Kidney (tissue), 14 donors: ENCODE results near the gene TBX21. TPM values are rescaled to one million over a fixed set of nuclear protein-coding genes. Genes with fewer than 3 reads are reported as not detected.

Source experiments
- DNase-seq, 5 donors: peaks; one replicate each; pipeline ENCODE4 v3.0.0-alpha.2; 2013 to 2020
- FAIRE-seq: peaks from 2 replicates; lab custom pipeline; 2012; peaks lifted over from hg19 to GRCh38; lab: Jason Lieb, UNC
- H3K27ac ChIP-seq, 2 donors: one replicate each; pipeline ENCODE4 v1.7.0; 2013; ENCODE audit warnings: low read depth in 2 of 2, low read length in 2 of 2, inconsistent platforms in 1 of 2
- H3K27me3 ChIP-seq: one replicate; pipeline ENCODE4 v1.7.1; 2013; ENCODE audit warnings: low read length, inconsistent platforms; ENCODE audit not compliant: control insufficient read depth, insufficient read depth
- H3K36me3 ChIP-seq, 3 donors: one replicate each; pipeline versions ENCODE4 v1.7.0 to v1.7.1; 2013; ENCODE audit warnings: low read length in 3 of 3, control low read depth in 1 of 3, inconsistent platforms in 1 of 3; ENCODE audit not compliant: insufficient read depth in 3 of 3, control insufficient read depth in 2 of 3
- H3K4me1 ChIP-seq, 3 donors: one replicate each; pipeline versions ENCODE4 v1.7.0 to v1.7.1; 2013; ENCODE audit warnings: low read length in 3 of 3, inconsistent platforms in 1 of 3, low read depth in 1 of 3; ENCODE audit not compliant: control insufficient read depth in 2 of 3, insufficient read depth in 2 of 3
- H3K4me3 ChIP-seq, 3 donors: one replicate each; pipeline versions ENCODE4 v1.7.0 to v1.8.1; 2013; ENCODE audit warnings: low read length in 3 of 3, control low read depth in 1 of 3, inconsistent platforms in 1 of 3
- H3K9ac ChIP-seq, 3 donors: one replicate each; pipeline versions ENCODE4 v1.7.0 to v1.7.1; 2013; ENCODE audit warnings: low read length in 3 of 3, control low read depth in 1 of 3, inconsistent platforms in 1 of 3
- H3K9me3 ChIP-seq, 3 donors: one replicate each; pipeline versions ENCODE4 v1.7.0 to v1.7.1; 2013; ENCODE audit warnings: low read length in 3 of 3, control low read depth in 1 of 3, inconsistent platforms in 1 of 3; ENCODE audit not compliant: control insufficient read depth in 2 of 3, insufficient read depth in 1 of 3
- intact Hi-C: fragments of 100-400 bp; cut with DNase I; formaldehyde crosslinking; loops from one replicate; pipeline ENCODE4 v1.11.1; 2022
- polyA plus RNA-seq: library from polyadenylated mRNA; stranded (reverse); fragments of 350-450 nt; fragmentation: Illumina TruSeq; extraction: RNeasy Lipid Tissue Mini Kit (QIAGEN cat#74804); gene quantifications from one replicate; pipeline ENCODE4 v1.2.3, GENCODE V29; 2014; ENCODE audit warnings: low read depth, low replicate concordance; ENCODE audit not compliant: insufficient read depth
- total RNA-seq: library from RNA; stranded (reverse); fragmentation: NEBNext Ultra II Directional; extraction: Animal tissue kit (Norgen Biotek cat#: 25700); gene quantifications from one replicate; pipeline ENCODE4 v1.2.1, GENCODE V29; 2021
- TF ChIP-seq, protein P1 (sequence below): IDR thresholded peaks from 3 replicates; pipeline ENCODE4 v1.5.1; 2012; ENCODE audit warnings: mild to moderate bottlenecking, moderate library complexity, borderline replicate concordance; ENCODE audit not compliant: insufficient read depth; ENCODE audit errors: extremely low read depth
- donor health status: control.
- donor health status: control.
- donor health status: control.
- donor health status: control.
- donor health status: control.
- donor health status: DM: yes; HTN: yes; CAD: no.
- donor health status: Normal renal cell carcinoma (clear cell type).

TBX21 gene
- total and polyA plus RNA-seq, 2 donors from 2014 or later, result 0.24 to 1.9 TPM

GRCh38 chr17:47729476-47729875, 3.6 kb upstream of the TBX21 start:
- Histone ChIP-seq H3K4me3 (no peak overlapping the region), H3K36me3 (no peaks in the 10 kb centered on the region), H3K9me3 (no peaks in the 10 kb centered on the region), H3K9ac (no peak overlapping the region), H3K27ac (no peak overlapping the region), H3K4me1 (peaks cover 0 to 4% (median 0%) of the 10 kb centered on the region in 3 donors), H3K27me3 (peaks cover 11% of the 10 kb centered on the region)
- TF ChIP-seq, protein P1, sequence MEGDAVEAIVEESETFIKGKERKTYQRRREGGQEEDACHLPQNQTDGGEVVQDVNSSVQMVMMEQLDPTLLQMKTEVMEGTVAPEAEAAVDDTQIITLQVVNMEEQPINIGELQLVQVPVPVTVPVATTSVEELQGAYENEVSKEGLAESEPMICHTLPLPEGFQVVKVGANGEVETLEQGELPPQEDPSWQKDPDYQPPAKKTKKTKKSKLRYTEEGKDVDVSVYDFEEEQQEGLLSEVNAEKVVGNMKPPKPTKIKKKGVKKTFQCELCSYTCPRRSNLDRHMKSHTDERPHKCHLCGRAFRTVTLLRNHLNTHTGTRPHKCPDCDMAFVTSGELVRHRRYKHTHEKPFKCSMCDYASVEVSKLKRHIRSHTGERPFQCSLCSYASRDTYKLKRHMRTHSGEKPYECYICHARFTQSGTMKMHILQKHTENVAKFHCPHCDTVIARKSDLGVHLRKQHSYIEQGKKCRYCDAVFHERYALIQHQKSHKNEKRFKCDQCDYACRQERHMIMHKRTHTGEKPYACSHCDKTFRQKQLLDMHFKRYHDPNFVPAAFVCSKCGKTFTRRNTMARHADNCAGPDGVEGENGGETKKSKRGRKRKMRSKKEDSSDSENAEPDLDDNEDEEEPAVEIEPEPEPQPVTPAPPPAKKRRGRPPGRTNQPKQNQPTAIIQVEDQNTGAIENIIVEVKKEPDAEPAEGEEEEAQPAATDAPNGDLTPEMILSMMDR, result no peak
- intact Hi-C loops, result no loop called here
- no peak for FAIRE-seq
- DNase-seq, result peak in 2 of 5 donors; percentile 15 to 20

DNA sequence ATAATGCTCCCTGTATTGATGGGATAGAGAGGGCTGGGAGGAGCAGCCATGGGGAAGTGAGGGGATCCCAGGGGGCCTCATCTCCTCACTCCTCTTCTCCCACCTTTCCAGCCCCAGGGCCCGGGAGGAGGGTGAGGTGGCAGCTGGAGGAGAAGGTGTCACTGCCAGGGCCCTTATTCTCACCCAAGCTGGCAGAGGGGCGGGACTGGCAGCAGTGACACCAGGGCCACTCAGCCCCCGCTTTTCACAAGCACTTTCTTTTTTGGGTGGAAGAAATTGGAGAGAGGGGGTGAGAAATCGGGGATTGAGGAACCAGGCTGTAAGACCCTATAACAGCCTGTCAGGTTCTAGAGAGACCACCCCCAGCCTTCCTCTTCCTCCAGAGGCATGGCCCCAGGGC, 2.4 kb upstream of the TBX21 start:
- intact Hi-C loops, result no loop called here
- H3K27ac ChIP-seq, result no peak overlapping the region
- FAIRE-seq, result no peak
- no peaks in the 10 kb centered on the region for H3K36me3 ChIP-seq
- H3K9ac ChIP-seq, result no peak overlapping the region
- peaks cover 0 to 4% (median 0%) of the 10 kb centered on the region in 3 donors for H3K4me1 ChIP-seq
- H3K4me3 ChIP-seq, result no peak overlapping the region
- no peaks in the 10 kb centered on the region for H3K9me3 ChIP-seq
- peaks cover 16% of the 10 kb centered on the region for H3K27me3 ChIP-seq
- TF ChIP-seq, protein P1, result no peak
- peak in 1 of 5 donors; percentile 20 for DNase-seq

- no peak for FAIRE-seq
- no peaks in the 10 kb centered on the region for H3K36me3 ChIP-seq
- peaks cover 16% of the 10 kb centered on the region for H3K27me3 ChIP-seq
- intact Hi-C loops, result no loop called here
- H3K4me3 ChIP-seq, result no peak overlapping the region
- no peak overlapping the region for H3K27ac ChIP-seq
- TF ChIP-seq, protein P1, result no peak
- DNase-seq, result no peak
- no peak overlapping the region for H3K9ac ChIP-seq
- H3K4me1 ChIP-seq, result peaks cover 0 to 4% (median 0%) of the 10 kb centered on the region in 3 donors
- H3K9me3 ChIP-seq, result no peaks in the 10 kb centered on the region
These were observed 1.6 kb upstream of the TBX21 start for GRCh38 chr17:47731396-47731795.
